DMS153 (cell line): Measurements from ENCODE around the gene ZNF185.

Source experiments
- DNase-seq: peaks from one replicate; lab custom pipeline; 2025; lab: John Stamatoyannopoulos, UW

The ZNF185 gene

GRCh38 chrX:152917656-152918579, 20.1 kb downstream of the ZNF185 start:
- no peak for DNase-seq

GRCh38 chrX:152918707-152919106, 20.8 kb downstream of the ZNF185 start:
- DNase-seq: no peak

GRCh38 chrX:152923599-152923998, 25.7 kb downstream of the ZNF185 start:
- no peak for DNase-seq

- DNase-seq: no peak
Measured at GRCh38 chrX:152925835-152926234, 28.0 kb downstream of the ZNF185 start.

GRCh38 chrX:152926279-152926678, 28.4 kb downstream of the ZNF185 start:
- peak; percentile 60 for DNase-seq

- no peak for DNase-seq
Measured at GRCh38 chrX:152926923-152927322, 29.1 kb downstream of the ZNF185 start.

- no peak for DNase-seq
Measured at GRCh38 chrX:152927858-152928760, 30.2 kb downstream of the ZNF185 start.

- DNase-seq: no peak
Measured at GRCh38 chrX:152928761-152929400, 31.0 kb downstream of the ZNF185 start.

GRCh38 chrX:152929898-152930297, 32.0 kb downstream of the ZNF185 start:
- no peak for DNase-seq

GRCh38 chrX:152930516-152930915, 32.6 kb downstream of the ZNF185 start:
- no peak for DNase-seq

- DNase-seq: no peak
Measured at GRCh38 chrX:152932144-152932543, 34.3 kb downstream of the ZNF185 start.

- DNase-seq: no peak
Measured at GRCh38 chrX:152932598-152933175, 34.8 kb downstream of the ZNF185 start.

- DNase-seq: no peak
Measured at GRCh38 chrX:152936306-152936705, 38.4 kb downstream of the ZNF185 start.

- no peak for DNase-seq
Measured at GRCh38 chrX:152937236-152937635, 39.4 kb downstream of the ZNF185 start.

- DNase-seq: peak; percentile 96
Measured at GRCh38 chrX:152941328-152942076, 43.6 kb downstream of the ZNF185 start.

GRCh38 chrX:152942077-152942442, 44.2 kb downstream of the ZNF185 start:
- DNase-seq: no peak

GRCh38 chrX:152943826-152944225, 46.0 kb downstream of the ZNF185 start:
- no peak for DNase-seq

- no peak for DNase-seq
Measured at GRCh38 chrX:152945021-152945979, 47.4 kb downstream of the ZNF185 start.

- DNase-seq: no peak
Measured at GRCh38 chrX:152946681-152947080, 48.8 kb downstream of the ZNF185 start.
